Stimulated activated CD4-positive, alpha-beta T cell treated with anti-CD3 and anti-CD28 coated beads, Interleukin-2, amount 100 ng/mL, for 4 hours (primary cell): Measurements from ENCODE around the gene UGT1A9.
"Not testable (repeated sequence)": the region's sequence is repeated elsewhere in the genome, so short reads cannot be mapped to it uniquely, and the experiment has no call there.

Experiments used
- DNase-seq: peaks from one replicate; pipeline ENCODE4 v3.0.0-alpha.2; 2020; ENCODE audit warnings: low read depth

UGT1A9 gene

GRCh38 chr2:233711312-233712008 lies 39.8 kb downstream of the UGT1A9 start:
- DNase-seq: peak; percentile 37

- no peak for DNase-seq
These were observed 41.0 kb downstream of the UGT1A9 start, which contains the start of gene UGT1A5 for GRCh38 chr2:233712611-233713261. TSS of gene UGT1A5 (plus strand) at chr2:233712907. CDS start at chr2:233712992, 85 bp downstream.

- no peak for DNase-seq
These were observed 41.5 kb downstream of the UGT1A9 start for GRCh38 chr2:233713262-233713615.

- no peak for DNase-seq
These were observed 42.4 kb downstream of the UGT1A9 start for GRCh38 chr2:233714121-233714520.

- no peak for DNase-seq
These were observed 46.9 kb downstream of the UGT1A9 start, which contains the start of gene UGT1A4 for GRCh38 chr2:233718552-233718951. TSS of gene UGT1A4 (plus strand) at chr2:233718736. CDS start at chr2:233718821, 85 bp downstream.

- no peak for DNase-seq
These were observed 57.1 kb downstream of the UGT1A9 start, which contains the start of gene UGT1A3 for GRCh38 chr2:233728723-233729301. TSS of gene UGT1A3 (plus strand) at chr2:233729042. CDS start at chr2:233729127, 85 bp downstream.

GRCh38 chr2:233736868-233737653 lies 65.4 kb downstream of the UGT1A9 start:
- DNase-seq: not testable (repeated sequence)

GRCh38 chr2:233740870-233741269 lies 69.2 kb downstream of the UGT1A9 start:
- DNase-seq: no peak

GRCh38 chr2:233743464-233744259 lies 72.0 kb downstream of the UGT1A9 start:
- DNase-seq: no peak

- no peak for DNase-seq
These were observed 73.5 kb downstream of the UGT1A9 start for GRCh38 chr2:233745073-233745755.

GRCh38 chr2:233745838-233746237 lies 74.1 kb downstream of the UGT1A9 start:
- DNase-seq: not testable (repeated sequence)

- no peak for DNase-seq
These were observed 75.0 kb downstream of the UGT1A9 start for GRCh38 chr2:233746475-233747282.

- DNase-seq: no peak
These were observed 75.5 kb downstream of the UGT1A9 start for GRCh38 chr2:233747283-233747544.

GRCh38 chr2:233750689-233751088 lies 79.0 kb downstream of the UGT1A9 start:
- not testable (repeated sequence) for DNase-seq

GRCh38 chr2:233751212-233752009 lies 79.7 kb downstream of the UGT1A9 start:
- not testable (repeated sequence) for DNase-seq

GRCh38 chr2:233754872-233755611 lies 83.3 kb downstream of the UGT1A9 start:
- DNase-seq: no peak

- no peak for DNase-seq
These were observed 84.9 kb downstream of the UGT1A9 start for GRCh38 chr2:233756429-233757081.

- no peak for DNase-seq
These were observed 86.4 kb downstream of the UGT1A9 start for GRCh38 chr2:233758141-233758540.
